ENCODE measurements around the gene POGK. TPM values are rescaled to one million over a fixed set of nuclear protein-coding genes. Genes with fewer than 3 reads are reported as not detected.
"Not testable (repeated sequence)": the region's sequence is repeated elsewhere in the genome, so short reads cannot be mapped to it uniquely, and the experiment has no call there.

Gene POGK
- total RNA-seq, 4 donors from 2014 or later = 33.1 to 49.0 (median 39.7) TPM

GRCh38 chr1:166814611-166815010 lies 24.7 kb upstream of the POGK start:
- Histone ChIP-seq H3K4me3 (no peak overlapping the region), H3K9me3 (no peaks in the 10 kb centered on the region), H3K4me1 (no peaks in the 10 kb centered on the region), H3K27ac (no peak overlapping the region), H3K36me3 (no peaks in the 10 kb centered on the region), H3K27me3 (peaks cover 3% of the 10 kb centered on the region)
- no peak for TF ChIP-seq POLR2A (IDR thresholded peaks at IDR 0.05)
- no peak for TF ChIP-seq CTCF (IDR thresholded peaks at IDR 0.05)
- no peak for TF ChIP-seq EP300 (IDR thresholded peaks at IDR 0.05)
- no peak for TF ChIP-seq POLR2AphosphoS5 (IDR thresholded peaks at IDR 0.05)
- no peak for DNase-seq (ENCODE audit: low spot score in 2 of 2)
- WGBS = 26% methylated on average over 2 of the region's 2 CpGs

GRCh38 chr1:166819974-166820373 lies 19.3 kb upstream of the POGK start:
- no peak overlapping the region for H3K27ac ChIP-seq
- TF ChIP-seq EP300 (IDR thresholded peaks at IDR 0.05) (no peak), CTCF (IDR thresholded peaks at IDR 0.05) (no peak), POLR2AphosphoS5 (IDR thresholded peaks at IDR 0.05) (no peak), POLR2A (IDR thresholded peaks at IDR 0.05) (no peak)
- no peak overlapping the region for H3K4me3 ChIP-seq
- no peaks in the 10 kb centered on the region for H3K36me3 ChIP-seq
- DNase-seq (ENCODE audit: low spot score in 2 of 2) = no peak
- H3K9me3 ChIP-seq = no peaks in the 10 kb centered on the region
- H3K27me3 ChIP-seq = no peaks in the 10 kb centered on the region
- WGBS = 67% methylated on average over 2 of the region's 2 CpGs
- H3K4me1 ChIP-seq = no peaks in the 10 kb centered on the region

GRCh38 chr1:166822385-166822784 lies 16.9 kb upstream of the POGK start:
- TF ChIP-seq POLR2A (IDR thresholded peaks at IDR 0.05) (no peak), EP300 (IDR thresholded peaks at IDR 0.05) (no peak), CTCF (IDR thresholded peaks at IDR 0.05) (no peak), POLR2AphosphoS5 (IDR thresholded peaks at IDR 0.05) (no peak)
- 65% methylated on average over 7 of the region's 7 CpGs for WGBS
- Histone ChIP-seq H3K27me3 (no peaks in the 10 kb centered on the region), H3K9me3 (no peaks in the 10 kb centered on the region), H3K4me1 (no peaks in the 10 kb centered on the region), H3K36me3 (no peaks in the 10 kb centered on the region), H3K27ac (no peak overlapping the region), H3K4me3 (no peak overlapping the region)
- no peak for DNase-seq (ENCODE audit: low spot score in 2 of 2)

GRCh38 chr1:166827426-166827825 lies 11.8 kb upstream of the POGK start:
- peaks cover 3% of the 10 kb centered on the region for H3K27me3 ChIP-seq
- no peak for DNase-seq (ENCODE audit: low spot score in 2 of 2)
- TF ChIP-seq POLR2A (IDR thresholded peaks at IDR 0.05) (no peak), POLR2AphosphoS5 (IDR thresholded peaks at IDR 0.05) (no peak), EP300 (IDR thresholded peaks at IDR 0.05) (no peak), CTCF (IDR thresholded peaks at IDR 0.05) (no peak)
- no peaks in the 10 kb centered on the region for H3K4me1 ChIP-seq
- H3K9me3 ChIP-seq = peaks cover 10% of the 10 kb centered on the region
- no peak overlapping the region for H3K27ac ChIP-seq
- no peaks in the 10 kb centered on the region for H3K36me3 ChIP-seq
- H3K4me3 ChIP-seq = no peak overlapping the region

- WGBS = 67% methylated on average over 1 of the region's 1 CpG
- H3K27ac ChIP-seq; H3K27me3 ChIP-seq; DNase-seq (ENCODE audit: low spot score in 2 of 2); H3K4me1 ChIP-seq; H3K36me3 ChIP-seq; H3K9me3 ChIP-seq; H3K4me3 ChIP-seq: not testable (repeated sequence)
These were observed 9.5 kb upstream of the POGK start for GRCh38 chr1:166829762-166830161.

GRCh38 chr1:166836733-166837132 lies 2.5 kb upstream of the POGK start:
- no peak for TF ChIP-seq CTCF (IDR thresholded peaks at IDR 0.05)
- no peak for TF ChIP-seq POLR2AphosphoS5 (IDR thresholded peaks at IDR 0.05)
- no peak for TF ChIP-seq EP300 (IDR thresholded peaks at IDR 0.05)
- TF ChIP-seq POLR2A (IDR thresholded peaks at IDR 0.05) = no peak
- H3K9me3 ChIP-seq = no peaks in the 10 kb centered on the region
- peaks cover 29% of the 10 kb centered on the region for H3K4me1 ChIP-seq
- no peak for DNase-seq (ENCODE audit: low spot score in 2 of 2)
- peaks cover 10% of the 10 kb centered on the region for H3K36me3 ChIP-seq
- H3K27me3 ChIP-seq = no peaks in the 10 kb centered on the region
- no peak overlapping the region for H3K27ac ChIP-seq
- no peak overlapping the region for H3K4me3 ChIP-seq
- 94% methylated on average over 4 of the region's 4 CpGs for WGBS
